IMR-90 (cell line): Measurements from ENCODE around the gene TRPM6. TPM values are rescaled to one million over a fixed set of nuclear protein-coding genes. Genes with fewer than 3 reads are reported as not detected.

Experiments
- ATAC-seq: fragments of 200-7000 bp; cut with Tn5 transposase; 2 replicates; pipeline ENCODE4 v1.9.1; 2020; ENCODE audit warnings: low read depth, mild to moderate bottlenecking, moderate library complexity
- BruUV-seq: library from RNA; stranded (reverse); fragments of 400-500 nt; replicated peaks from 2 replicates; lab custom pipeline; 2021; lab: Mats Ljungman, UMichigan
- CTCF ChIA-PET: fragments of 300-600 bp; formaldehyde crosslinking; extraction: SDS; loops from one replicate; lab custom pipeline; 2021; ENCODE audit warnings: antibody characterized with exemption; lab: Yijun Ruan, JAX
- POLR2A ChIA-PET: fragments of 300-600 bp; sonication (Branson Sonifier 250); formaldehyde crosslinking; loops from one replicate; lab custom pipeline; 2022; ENCODE audit warnings: antibody characterized with exemption; ENCODE audit not compliant: unreplicated experiment; lab: Charles Lee
- DNase-seq: peaks from one replicate; pipeline ENCODE4 v3.0.0; 2013
- H2AFZ ChIP-seq: replicated peaks from 2 replicates; pipeline ENCODE3; 2013; ENCODE audit warnings: low read length, mild to moderate bottlenecking; ENCODE audit not compliant: poor library complexity
- H2AK5ac ChIP-seq: 2 replicates; pipeline ENCODE4 v1.6.1; 2013; ENCODE audit warnings: low read depth, low read length, inconsistent platforms
- H2AK9ac ChIP-seq: replicated peaks from 2 replicates; pipeline ENCODE3; 2013; ENCODE audit warnings: mild to moderate bottlenecking, low read depth, low read length, moderate library complexity; ENCODE audit not compliant: poor library complexity
- H2BK120ac ChIP-seq: 2 replicates; pipeline ENCODE4 v1.6.1; 2013; ENCODE audit warnings: low read depth, low read length, inconsistent platforms
- H2BK15ac ChIP-seq: 3 replicates; pipeline ENCODE4 v1.6.1; 2013; ENCODE audit warnings: low read depth, low read length, inconsistent platforms
- H2BK20ac ChIP-seq: 2 replicates; pipeline ENCODE4 v1.6.1; 2013; ENCODE audit warnings: low read depth, mild to moderate bottlenecking, inconsistent platforms, low read length, moderate library complexity
- H2BK5ac ChIP-seq: 2 replicates; pipeline ENCODE4 v1.6.1; 2013; ENCODE audit warnings: mild to moderate bottlenecking, low read depth, low read length, inconsistent platforms; ENCODE audit not compliant: poor library complexity, severe bottlenecking
- H3K14ac ChIP-seq: replicated peaks from 2 replicates; pipeline ENCODE4 v1.6.1; 2013; ENCODE audit warnings: low read depth, low read length, inconsistent platforms
- H3K18ac ChIP-seq: 2 replicates; pipeline ENCODE4 v1.6.1; 2013; ENCODE audit warnings: low read depth, low read length, control low read depth
- H3K23ac ChIP-seq: 2 replicates; pipeline ENCODE4 v1.6.1; 2013; ENCODE audit warnings: low read depth, low read length, inconsistent platforms
- H3K27ac ChIP-seq: 2 replicates; pipeline ENCODE4 v1.5.1; 2013; ENCODE audit warnings: mild to moderate bottlenecking, control low read depth, low read length; ENCODE audit not compliant: insufficient read depth
- H3K27me3 ChIP-seq: 2 replicates; pipeline ENCODE4 v1.6.1; 2013; ENCODE audit warnings: low read length; ENCODE audit not compliant: control insufficient read depth, insufficient read depth
- H3K36me3 ChIP-seq: 2 replicates; pipeline ENCODE4 v1.6.1; 2013; ENCODE audit warnings: low read length, mixed read lengths; ENCODE audit not compliant: control insufficient read depth, insufficient read depth
- H3K4ac ChIP-seq: 2 replicates; pipeline ENCODE4 v1.6.1; 2013; ENCODE audit warnings: low read depth, low read length, inconsistent platforms
- H3K4me1 ChIP-seq: 2 replicates; pipeline ENCODE4 v1.6.1; 2013; ENCODE audit warnings: low read length, mixed read lengths; ENCODE audit not compliant: control insufficient read depth, insufficient read depth
- H3K4me2 ChIP-seq: 2 replicates; pipeline ENCODE4 v1.6.1; 2013; ENCODE audit warnings: low read depth, mild to moderate bottlenecking, control low read depth, low read length, moderate library complexity
- H3K4me3 ChIP-seq: 2 replicates; pipeline ENCODE4 v1.5.1; 2013; ENCODE audit warnings: low read depth, mild to moderate bottlenecking, control low read depth, low read length, moderate library complexity; ENCODE audit not compliant: insufficient read depth
- H3K56ac ChIP-seq: 2 replicates; pipeline ENCODE4 v1.6.1; 2013; ENCODE audit warnings: low read length, inconsistent platforms; ENCODE audit not compliant: insufficient read depth; ENCODE audit errors: extremely low read depth
- H3K79me1 ChIP-seq, 2 experiments: 2 replicates each; pipeline ENCODE4 v1.6.1; 2013; ENCODE audit warnings: low read length in 2 of 2, inconsistent platforms in 1 of 2, low read depth in 1 of 2
- H3K9ac ChIP-seq: 2 replicates; pipeline ENCODE4 v1.6.1; 2013; ENCODE audit warnings: low read depth, low read length, control low read depth
- H3K9me1 ChIP-seq: 2 replicates; pipeline ENCODE4 v1.6.1; 2013; ENCODE audit warnings: low read length, inconsistent platforms; ENCODE audit not compliant: insufficient read depth
- H3K9me3 ChIP-seq: 2 replicates; pipeline ENCODE4 v1.6.1; 2013; ENCODE audit warnings: low read length; ENCODE audit not compliant: control insufficient read depth, insufficient read depth
- H4K20me1 ChIP-seq: 2 replicates; pipeline ENCODE4 v1.6.1; 2013; ENCODE audit warnings: low read length, inconsistent platforms; ENCODE audit not compliant: insufficient read depth
- H4K5ac ChIP-seq: 2 replicates; pipeline ENCODE4 v1.6.1; 2013; ENCODE audit warnings: mild to moderate bottlenecking, low read depth, low read length, control low read depth
- H4K8ac ChIP-seq, 2 experiments: 2 replicates each; pipeline ENCODE4 v1.6.1; 2013; ENCODE audit warnings: low read depth in 2 of 2, low read length in 2 of 2, control low read depth in 1 of 2, inconsistent platforms in 1 of 2
- H4K91ac ChIP-seq: 2 replicates; pipeline ENCODE4 v1.6.1; 2013; ENCODE audit warnings: low read depth, low read length, inconsistent platforms; ENCODE audit not compliant: insufficient read depth
- BHLHE40 ChIP-seq: fragments of 150-350 bp; IDR thresholded peaks from 2 replicates; pipeline ENCODE4 v1.6.1; 2016; ENCODE audit warnings: mild to moderate bottlenecking, low read depth, low read length
- CEBPB ChIP-seq: IDR thresholded peaks from 2 replicates; pipeline ENCODE4 v1.6.1; 2012; ENCODE audit warnings: low read depth, low read length, improper control_type of control experiment
- CHD1 ChIP-seq: IDR thresholded peaks from 2 replicates; pipeline ENCODE4 v1.6.1; 2012; ENCODE audit warnings: low read depth, low read length, improper control_type of control experiment
- CTCF ChIP-seq: conservative IDR thresholded peaks from 2 replicates; pipeline ENCODE4 v1.5.1; 2012; ENCODE audit warnings: mild to moderate bottlenecking, low read depth, low read length, improper control_type of control experiment
- FOS ChIP-seq: fragments of 150-350 bp; IDR thresholded peaks from 2 replicates; pipeline ENCODE4 v1.6.1; 2016; ENCODE audit warnings: low read depth, low read length
- MAFK ChIP-seq: IDR thresholded peaks from 2 replicates; pipeline ENCODE4 v1.6.1; 2012; ENCODE audit warnings: low read depth, low read length, improper control_type of control experiment
- MAZ ChIP-seq: IDR thresholded peaks from 2 replicates; pipeline ENCODE4 v1.6.1; 2012; ENCODE audit warnings: low read depth, mild to moderate bottlenecking, low read length, improper control_type of control experiment, moderate library complexity, borderline replicate concordance
- MXI1 ChIP-seq: IDR thresholded peaks from 2 replicates; pipeline ENCODE4 v1.6.1; 2012; ENCODE audit warnings: low read depth, mild to moderate bottlenecking, low read length, moderate library complexity, borderline replicate concordance
- NFE2L2 ChIP-seq: fragments of 150-350 bp; IDR thresholded peaks from 2 replicates; pipeline ENCODE4 v1.6.1; 2016; ENCODE audit warnings: low read depth, mild to moderate bottlenecking, low read length
- POLR2A ChIP-seq: IDR thresholded peaks from 2 replicates; pipeline ENCODE4 v1.6.1; 2012; ENCODE audit warnings: mild to moderate bottlenecking, low read depth, low read length
- RAD21 ChIP-seq: IDR thresholded peaks from 2 replicates; pipeline ENCODE4 v1.6.1; 2012; ENCODE audit warnings: low read length, improper control_type of control experiment
- RCOR1 ChIP-seq: IDR thresholded peaks from 2 replicates; pipeline ENCODE4 v1.6.1; 2012; ENCODE audit warnings: mild to moderate bottlenecking, low read length, improper control_type of control experiment; ENCODE audit not compliant: insufficient replicate concordance
- RFX5 ChIP-seq: IDR thresholded peaks from 2 replicates; pipeline ENCODE4 v1.8.0; 2012; ENCODE audit warnings: low read depth, mild to moderate bottlenecking, low read length, moderate library complexity
- SMC3 ChIP-seq: fragments of 150-350 bp; IDR thresholded peaks from 2 replicates; pipeline ENCODE4 v1.6.1; 2016; ENCODE audit warnings: low read depth, mild to moderate bottlenecking, antibody characterized with exemption, low read length, moderate library complexity
- WGBS, 2 experiments: methylation state at CpG; one replicate each; pipeline versions ENCODE4 v1.1.5 to v1.1.7; 2013; ENCODE audit warnings: missing lambda C conversion rate in 2 of 2; ENCODE audit not compliant: insufficient read length in 1 of 2; ENCODE audit errors: extremely low coverage in 2 of 2; 5-methylcytosine and 5-hydroxymethylcytosine counted together
- dilution Hi-C: fragments of 300-500 bp; cut with HindIII; formaldehyde crosslinking; loops from one replicate; pipeline ENCODE4 v1.14.3; 2018; ENCODE audit warnings: low sequenced_read_pairs; ENCODE audit not compliant: unreplicated experiment
- in situ Hi-C: fragments of 300-500 bp; cut with MboI; formaldehyde crosslinking; loops from 3 replicates; pipeline ENCODE4 v1.14.3; 2019; ENCODE audit warnings: low sequenced_read_pairs, inconsistent platforms, mixed read lengths
- intact Hi-C: fragments of 100-400 bp; cut with micrococcal nuclease; formaldehyde crosslinking; loops from 2 replicates; pipeline ENCODE4 v1.10.0; 2022
- polyA plus RNA-seq, 3 experiments: library from polyadenylated mRNA; depleted of rRNA; stranded (reverse); fragments of >200 nt; gene quantifications; 2 replicates each; pipeline ENCODE4 v1.2.3, GENCODE V29; 2012; ENCODE audit warnings: low replicate concordance in 1 of 3
- total RNA-seq: library from RNA; depleted of rRNA; stranded (reverse); fragments of >200 nt; gene quantifications from 2 replicates; pipeline ENCODE4 v1.2.3, GENCODE V29; 2012
- TF ChIP-seq, protein P1 (sequence below): fragments of 150-350 bp; IDR thresholded peaks from 2 replicates; pipeline ENCODE4 v1.6.1; 2016; ENCODE audit warnings: low read depth, mild to moderate bottlenecking, low read length, moderate library complexity, borderline replicate concordance
- TF ChIP-seq, protein P2 (sequence below): fragments of 150-350 bp; IDR thresholded peaks from 2 replicates; pipeline ENCODE4 v1.6.1; 2017; ENCODE audit warnings: mild to moderate bottlenecking, antibody characterized with exemption, low read length, low read depth

TRPM6 gene
- total and polyA plus RNA-seq, 2 of the 4 experiments (the other 2 are of a cell fraction) = under 0.01 to 0.02 TPM

GRCh38 chr9:74874220-74874619 lies 13.5 kb downstream of the TRPM6 start:
- Histone ChIP-seq H3K56ac (no peak overlapping the region), H2AK5ac (no peak overlapping the region), H3K4me1 (no peaks in the 10 kb centered on the region), H4K5ac (no peak overlapping the region), H3K4me2 (no peak overlapping the region), H2AK9ac (no peak overlapping the region), H3K9ac (no peak overlapping the region), H3K23ac (no peak overlapping the region), H3K36me3 (no peaks in the 10 kb centered on the region), H3K27me3 (no peaks in the 10 kb centered on the region), H3K79me1 (no peaks in the 10 kb centered on the region), H2BK5ac (no peak overlapping the region), H4K91ac (no peak overlapping the region), H4K20me1 (no peaks in the 10 kb centered on the region), H3K4ac (no peak overlapping the region), H2BK20ac (no peak overlapping the region), H2BK15ac (no peak overlapping the region), H3K4me3 (no peak overlapping the region), H3K18ac (no peak overlapping the region), H2AFZ (no peak overlapping the region), H3K9me3 (0 out of 2 replicates have a peak, but pooled peaks cover 3% of the 10 kb centered on the region), H3K9me1 (no peaks in the 10 kb centered on the region), H2BK120ac (no peak overlapping the region), H3K27ac (no peak overlapping the region), H3K14ac (no peak overlapping the region), H4K8ac (no peak overlapping the region)
- DNase-seq (no peak), ATAC-seq (no peak)
- in situ Hi-C loops = no loop called here
- POLR2A ChIA-PET = interaction anchor here (0.7 kb wide), 1 partner anchor 194 kb away, joined by 3 read pairs; no protein-coding TSS in a partner anchor
- BruUV-seq = no TSS peak
- dilution Hi-C loops = no loop called here
- WGBS, 2 experiments = no CpG with 5 or more reads among the region's 2 CpGs
- TF ChIP-seq RAD21 = no peak
- no peak for TF ChIP-seq NFE2L2
- no peak for TF ChIP-seq BHLHE40
- no peak for TF ChIP-seq SMC3
- TF ChIP-seq FOS = no peak
- no peak for TF ChIP-seq CHD1
- TF ChIP-seq, protein P1, sequence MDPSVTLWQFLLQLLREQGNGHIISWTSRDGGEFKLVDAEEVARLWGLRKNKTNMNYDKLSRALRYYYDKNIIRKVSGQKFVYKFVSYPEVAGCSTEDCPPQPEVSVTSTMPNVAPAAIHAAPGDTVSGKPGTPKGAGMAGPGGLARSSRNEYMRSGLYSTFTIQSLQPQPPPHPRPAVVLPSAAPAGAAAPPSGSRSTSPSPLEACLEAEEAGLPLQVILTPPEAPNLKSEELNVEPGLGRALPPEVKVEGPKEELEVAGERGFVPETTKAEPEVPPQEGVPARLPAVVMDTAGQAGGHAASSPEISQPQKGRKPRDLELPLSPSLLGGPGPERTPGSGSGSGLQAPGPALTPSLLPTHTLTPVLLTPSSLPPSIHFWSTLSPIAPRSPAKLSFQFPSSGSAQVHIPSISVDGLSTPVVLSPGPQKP = no peak
- no peak for TF ChIP-seq RFX5
- no peak for TF ChIP-seq MXI1
- no peak for TF ChIP-seq CEBPB
- no peak for TF ChIP-seq MAZ
- TF ChIP-seq, protein P2, sequence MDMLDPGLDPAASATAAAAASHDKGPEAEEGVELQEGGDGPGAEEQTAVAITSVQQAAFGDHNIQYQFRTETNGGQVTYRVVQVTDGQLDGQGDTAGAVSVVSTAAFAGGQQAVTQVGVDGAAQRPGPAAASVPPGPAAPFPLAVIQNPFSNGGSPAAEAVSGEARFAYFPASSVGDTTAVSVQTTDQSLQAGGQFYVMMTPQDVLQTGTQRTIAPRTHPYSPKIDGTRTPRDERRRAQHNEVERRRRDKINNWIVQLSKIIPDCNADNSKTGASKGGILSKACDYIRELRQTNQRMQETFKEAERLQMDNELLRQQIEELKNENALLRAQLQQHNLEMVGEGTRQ = no peak
- no peak for TF ChIP-seq MAFK
- TF ChIP-seq POLR2A = no peak
- no peak for TF ChIP-seq CTCF
- no peak for TF ChIP-seq RCOR1
- CTCF ChIA-PET = no interaction called here
- intact Hi-C loops = no loop called here
